Pancreas (tissue), 10 donors: ENCODE data around the gene DLGAP4. TPM values are rescaled to one million over a fixed set of nuclear protein-coding genes. Genes with fewer than 3 reads are reported as not detected.

Experiments used
- ATAC-seq, 4 donors: fragments of 200-7000 bp; cut with Tn5 transposase; one replicate each; pipeline versions ENCODE4 v1.8.0 to v1.9.1; 2020; ENCODE audit warnings: mild to moderate bottlenecking in 4 of 4, moderate library complexity in 4 of 4
- DNase-seq, 6 donors: peaks; one replicate each; pipeline ENCODE4 v3.0.0-alpha.2; 2020
- FAIRE-seq: peaks from 2 replicates; lab custom pipeline; 2012; peaks lifted over from hg19 to GRCh38; lab: Jason Lieb, UNC
- H3K27ac ChIP-seq, 4 donors: fragments of 200-600 bp; sonication (generic); 1 replicate in 3 of 4; 2 replicates in 1 of 4; pipeline versions ENCODE4 v1.5.0 to v1.8.0; 2020
- H3K27me3 ChIP-seq, 4 donors: fragments of 200-600 bp; one replicate each; pipeline ENCODE4 v1.8.0; 2021
- H3K36me3 ChIP-seq, 3 donors: fragments of 200-600 bp; sonication (generic) in 1 of 3; one replicate each; pipeline versions ENCODE4 v1.5.0 to v1.8.0; 2020 to 2021
- H3K4me1 ChIP-seq, 3 donors: fragments of 200-600 bp; one replicate each; pipeline ENCODE4 v1.8.0; 2021
- H3K4me3 ChIP-seq, 4 donors: fragments of 200-600 bp; sonication (generic) in 2 of 4; one replicate each; pipeline versions ENCODE4 v1.5.0 to v1.8.0; 2020 to 2021
- H3K9me3 ChIP-seq, 4 donors: fragments of 200-600 bp; one replicate each; pipeline ENCODE4 v1.8.0; 2021
- WGBS, 2 donors: extraction: QIAGEN DNeasy Blood & Tissue Kit; methylation state at CpG; one replicate each; pipeline ENCODE4 v1.1.7; 2013; 5-methylcytosine and 5-hydroxymethylcytosine counted together
- intact Hi-C, 3 donors: fragments of 100-400 bp; cut with DNase I; formaldehyde crosslinking; loops; one replicate each; pipeline versions ENCODE4 v1.11.1 to v1.14.2; 2022
- polyA plus RNA-seq, 2 donors: library from polyadenylated mRNA; stranded (reverse); fragments of 200-250 nt; gene quantifications; one replicate each; pipeline ENCODE4 v1.2.3, GENCODE V29; 2013
- total RNA-seq, 6 donors: library from RNA; stranded (reverse); fragmentation: NEBNext Ultra II Directional in 4 of 6; extraction: Animal tissue kit (Norgen Biotek cat#: 25700) in 4 of 6; gene quantifications; one replicate each; pipeline versions ENCODE4 v1.2.1 to v1.2.4, GENCODE V29; 2021 to 2023
- TF ChIP-seq, protein P1 (sequence below), 4 donors: fragments of 200-600 bp; sonication (generic) in 3 of 4; IDR thresholded peaks; one replicate each; pipeline versions ENCODE4 v1.5.0 to v1.8.0; 2021; ENCODE audit warnings: antibody characterized with exemption in 4 of 4
- donor health status: healthy with polysubstance abuse.
- donor health status: DM: no; HTN: no; CAD: no; lungs with moderate emphysema.
- donor health status: DM: no; HTN: no; CAD: no.
- donor health status: control.
- donor health status: control.
- donor health status: Bipolar disorder and iron deficiency.
- donor health status: DM: yes; HTN: yes; CAD: no.
- donor health status: DM: no; HTN: no; CAD: no.
- donor health status: DM: no; HTN: no; CAD: no.
- donor health status: DM: yes; HTN: yes; CAD: no.

Gene DLGAP4
- total and polyA plus RNA-seq, 8 donors = 28.6 to 49.5 (median 42.6) TPM

DNA sequence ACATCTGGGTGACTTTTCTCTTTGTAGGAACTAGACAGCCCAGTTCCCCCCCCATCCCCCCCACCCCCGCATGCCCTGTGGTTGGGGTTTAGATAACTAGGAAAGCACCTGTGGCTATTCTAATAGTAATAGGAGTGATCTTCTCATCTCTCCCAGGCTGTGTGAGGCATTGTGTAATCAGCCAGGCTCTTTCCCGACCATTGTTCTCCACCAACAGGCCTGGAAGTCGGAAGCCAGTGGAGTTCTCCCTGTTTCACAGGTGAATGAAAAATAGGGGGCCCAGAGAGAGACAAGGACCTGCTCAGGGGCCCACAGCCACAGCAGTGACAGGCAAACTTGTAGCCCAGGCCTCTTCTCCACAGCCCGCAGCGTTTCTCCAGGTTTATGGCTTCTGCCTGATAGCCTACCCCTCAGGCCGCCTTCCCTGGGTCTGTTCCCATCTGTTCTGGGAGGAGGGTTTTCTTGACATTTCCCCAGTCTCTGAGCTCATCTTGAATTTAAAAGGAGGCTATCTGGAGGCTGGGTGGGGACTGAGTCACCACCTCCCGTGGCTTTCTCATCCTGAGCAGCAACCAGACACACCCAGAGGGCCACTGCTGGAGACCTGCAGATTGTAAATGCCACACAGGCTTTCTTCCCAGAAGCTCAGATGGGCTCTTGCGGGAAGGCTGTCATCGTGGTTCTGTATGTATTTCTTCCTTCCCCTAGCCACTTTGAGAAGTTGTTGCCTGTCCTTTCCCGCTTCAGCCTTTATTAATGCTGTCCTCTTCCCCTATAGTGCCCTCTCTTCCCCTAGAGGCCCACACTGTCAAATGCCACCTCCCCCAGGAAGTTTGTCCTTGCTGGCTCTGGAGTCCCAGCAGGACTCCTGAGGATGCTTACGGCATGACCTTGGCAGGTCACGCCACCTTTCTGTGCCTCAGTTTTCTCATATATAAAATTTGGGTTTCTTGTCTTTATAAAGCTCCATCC lies 159.3 kb downstream of the DLGAP4 start:
- DNase-seq = peak in 3 of 6 donors; percentile 42 to 55 (median 46)
- WGBS, 2 donors = 31 to 32% methylated on average over 12 of the region's 12 CpGs
- Histone ChIP-seq H3K4me1 (peaks cover 48 to 72% (median 62%) of the 10 kb centered on the region in 3 donors), H3K27ac (peak overlapping the region; percentile 28 to 89 (median 71)), H3K27me3 (no peaks in the 10 kb centered on the region), H3K4me3 (peak overlapping the region in 1 of 4 donors; percentile 23), H3K9me3 (no peaks in the 10 kb centered on the region), H3K36me3 (no peaks in the 10 kb centered on the region)
- ATAC-seq = peak in 2 of 4 donors; percentile 3 to 11
- TF ChIP-seq, protein P1, sequence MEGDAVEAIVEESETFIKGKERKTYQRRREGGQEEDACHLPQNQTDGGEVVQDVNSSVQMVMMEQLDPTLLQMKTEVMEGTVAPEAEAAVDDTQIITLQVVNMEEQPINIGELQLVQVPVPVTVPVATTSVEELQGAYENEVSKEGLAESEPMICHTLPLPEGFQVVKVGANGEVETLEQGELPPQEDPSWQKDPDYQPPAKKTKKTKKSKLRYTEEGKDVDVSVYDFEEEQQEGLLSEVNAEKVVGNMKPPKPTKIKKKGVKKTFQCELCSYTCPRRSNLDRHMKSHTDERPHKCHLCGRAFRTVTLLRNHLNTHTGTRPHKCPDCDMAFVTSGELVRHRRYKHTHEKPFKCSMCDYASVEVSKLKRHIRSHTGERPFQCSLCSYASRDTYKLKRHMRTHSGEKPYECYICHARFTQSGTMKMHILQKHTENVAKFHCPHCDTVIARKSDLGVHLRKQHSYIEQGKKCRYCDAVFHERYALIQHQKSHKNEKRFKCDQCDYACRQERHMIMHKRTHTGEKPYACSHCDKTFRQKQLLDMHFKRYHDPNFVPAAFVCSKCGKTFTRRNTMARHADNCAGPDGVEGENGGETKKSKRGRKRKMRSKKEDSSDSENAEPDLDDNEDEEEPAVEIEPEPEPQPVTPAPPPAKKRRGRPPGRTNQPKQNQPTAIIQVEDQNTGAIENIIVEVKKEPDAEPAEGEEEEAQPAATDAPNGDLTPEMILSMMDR (IDR thresholded peaks at IDR 0.05) = no peak
- intact Hi-C loops = no loop called here
- FAIRE-seq = no peak

DNA sequence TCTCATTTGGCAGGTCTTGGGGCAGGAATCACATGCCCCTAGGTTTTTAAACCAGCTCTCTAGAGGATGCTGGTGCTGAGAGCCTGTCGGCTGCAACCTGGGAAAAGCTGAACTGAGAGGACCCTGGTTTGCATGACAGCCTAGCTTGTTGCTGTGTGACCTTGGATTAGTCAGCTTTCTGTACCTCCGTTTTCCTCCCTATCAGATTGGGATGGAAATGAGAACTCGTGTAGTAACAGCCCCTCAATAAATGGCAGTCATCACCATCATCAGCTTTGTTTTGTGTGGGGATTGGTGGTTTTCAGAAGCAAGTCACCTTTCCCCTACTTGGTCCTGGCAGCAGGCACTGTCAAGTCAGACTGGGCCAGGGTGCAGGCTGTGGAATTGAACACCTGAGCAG lies 159.9 kb downstream of the DLGAP4 start:
- TF ChIP-seq, protein P1 (IDR thresholded peaks at IDR 0.05) = no peak
- Histone ChIP-seq H3K9me3 (no peaks in the 10 kb centered on the region), H3K27me3 (no peaks in the 10 kb centered on the region), H3K4me3 (no peak overlapping the region), H3K4me1 (peaks cover 54 to 76% (median 65%) of the 10 kb centered on the region in 3 donors), H3K27ac (peak overlapping the region; percentile 6 to 89 (median 58)), H3K36me3 (no peaks in the 10 kb centered on the region)
- DNase-seq (no peak), FAIRE-seq (no peak), ATAC-seq (no peak)
- 21 to 26% methylated on average over 3 of the region's 3 CpGs for WGBS, 2 donors
- intact Hi-C loops = no loop called here

DNA sequence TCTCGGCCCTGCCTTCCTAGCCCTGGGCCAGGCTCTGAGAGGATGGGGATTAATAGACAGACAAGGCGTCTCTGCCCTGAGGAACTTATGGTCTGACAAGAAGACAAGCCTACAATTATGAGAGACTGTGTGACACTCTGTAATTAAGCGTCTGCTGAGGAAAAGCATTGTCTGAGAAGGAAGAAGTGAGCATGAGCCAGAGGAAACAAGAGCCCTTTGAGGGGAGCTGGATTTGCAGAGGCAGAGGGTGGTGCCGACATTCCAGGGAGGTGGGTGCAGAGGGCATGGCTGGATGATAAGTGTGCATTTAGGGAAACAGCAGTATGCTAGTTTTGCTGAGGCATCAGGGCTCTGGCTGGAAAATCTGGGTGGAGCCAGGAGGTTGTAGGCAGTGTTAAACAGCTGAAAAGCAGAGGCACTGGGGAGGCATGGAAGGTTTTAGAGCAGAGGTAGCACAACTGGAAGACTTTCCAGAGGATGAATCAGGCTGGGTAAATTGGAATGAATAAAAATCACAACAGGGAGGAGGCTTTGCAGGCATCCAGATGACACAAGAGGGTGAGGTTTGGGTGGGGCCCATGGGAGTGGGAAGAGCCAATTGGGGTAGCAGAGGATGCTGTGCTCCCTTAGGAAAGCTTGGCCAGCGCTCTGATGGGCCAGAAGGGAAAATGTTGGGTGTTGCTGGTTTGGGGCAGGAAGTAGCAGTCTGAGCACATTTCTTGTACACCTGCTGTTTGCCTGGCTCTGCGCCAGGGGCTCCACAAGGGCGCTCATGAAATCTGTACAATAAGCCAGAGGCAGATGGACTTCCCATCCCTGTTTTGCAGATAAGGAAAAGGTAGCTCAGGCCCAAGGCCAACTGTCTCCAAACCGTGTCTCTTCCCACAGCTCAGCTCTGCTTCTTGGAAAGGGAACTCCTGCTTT lies 161.2 kb downstream of the DLGAP4 start:
- TF ChIP-seq, protein P1 (IDR thresholded peaks at IDR 0.05) = no peak
- Histone ChIP-seq H3K9me3 (no peaks in the 10 kb centered on the region), H3K4me3 (no peak overlapping the region), H3K27ac (peak overlapping the region; percentile 27 to 75 (median 56)), H3K4me1 (peaks cover 61 to 88% (median 76%) of the 10 kb centered on the region in 3 donors), H3K27me3 (no peaks in the 10 kb centered on the region), H3K36me3 (no peaks in the 10 kb centered on the region)
- DNase-seq = peak in 5 of 6 donors; percentile 61 to 90 (median 73)
- intact Hi-C loops = no loop called here
- WGBS, 2 donors = 23 to 28% methylated on average over 8 of the region's 8 CpGs
- FAIRE-seq = no peak
- ATAC-seq = peak in 3 of 4 donors; percentile 6 to 15 (median 7)

DNA sequence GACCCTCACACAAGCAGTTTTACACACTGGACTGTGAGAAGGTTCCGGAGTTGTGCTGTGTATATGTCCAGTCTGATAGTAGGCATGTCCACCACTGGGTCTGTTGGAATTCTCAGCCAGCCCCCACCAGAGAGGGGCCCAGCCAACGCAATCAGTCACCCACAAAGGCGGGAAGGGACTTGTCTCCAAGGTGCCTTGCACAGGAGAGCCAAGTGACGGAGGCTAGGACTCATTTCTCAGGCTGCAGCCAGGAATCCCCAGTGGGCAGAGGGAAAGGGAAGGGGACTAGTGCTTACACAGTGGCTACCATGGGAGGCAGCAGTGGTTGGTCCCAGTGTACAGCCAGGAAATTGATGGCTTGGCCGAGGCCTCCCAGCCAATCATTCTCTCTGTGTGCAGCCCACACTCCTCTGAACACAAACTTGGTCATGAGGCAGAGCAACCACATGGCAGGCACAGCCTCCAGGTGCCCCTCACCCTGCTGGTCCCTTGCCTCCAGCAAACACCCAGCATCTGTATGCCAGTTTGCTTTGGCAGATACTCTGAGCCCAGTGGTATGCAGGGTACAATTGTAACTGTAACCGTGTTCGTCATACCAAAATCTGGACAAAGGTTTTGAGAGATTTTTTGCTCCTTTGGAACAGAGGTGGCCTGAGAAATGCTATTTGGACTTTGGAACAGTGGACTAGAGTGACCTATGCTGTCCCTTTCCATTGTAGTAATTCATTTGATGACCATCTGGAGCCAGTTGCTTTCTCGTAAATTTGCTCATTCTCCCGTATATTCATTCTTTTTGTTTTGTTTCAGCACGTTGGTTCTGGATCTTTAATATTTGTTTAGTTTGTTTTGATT lies 162.2 kb downstream of the DLGAP4 start:
- Histone ChIP-seq H3K4me3 (no peak overlapping the region), H3K9me3 (no peaks in the 10 kb centered on the region), H3K27me3 (no peaks in the 10 kb centered on the region), H3K27ac (peak overlapping the region in 3 of 4 donors; percentile 27 to 75 (median 75)), H3K36me3 (no peaks in the 10 kb centered on the region), H3K4me1 (peaks cover 70 to 91% (median 85%) of the 10 kb centered on the region in 3 donors)
- TF ChIP-seq, protein P1 (IDR thresholded peaks at IDR 0.05) = no peak
- ATAC-seq (peak; percentile 44 to 59 (median 51)), FAIRE-seq (no peak), DNase-seq (peak in 5 of 6 donors; percentile 61 to 79 (median 67))
- intact Hi-C loops = no loop called here
- WGBS, 2 donors = 24 to 33% methylated on average over 10 of the region's 10 CpGs
